A549 (cell line): ENCODE results near the gene SLC45A2. TPM values are rescaled to one million over a fixed set of nuclear protein-coding genes. Genes with fewer than 3 reads are reported as not detected.

ENCODE experiments used
- ATAC-seq, 2 experiments: fragments of 200-7000 bp in 1 of 2; fragments of >200 bp in 1 of 2; cut with Nextera tagmentation in 1 of 2; cut with Tn5 transposase in 1 of 2; 3 replicates each; pipeline versions ENCODE4 v1.8.0 to v1.9.1; 2018 to 2020; ENCODE audit warnings: mild to moderate bottlenecking in 1 of 2, moderate library complexity in 1 of 2
- CTCF ChIA-PET: fragments of 300-600 bp; sonication (Branson Sonifier 250); formaldehyde crosslinking; extraction: SDS; loops from one replicate; lab custom pipeline; 2021; ENCODE audit warnings: antibody characterized with exemption, inconsistent platforms; lab: Yijun Ruan, JAX
- POLR2A ChIA-PET: fragments of 350-600 bp; formaldehyde crosslinking; extraction: SDS; loops from one replicate; lab custom pipeline; 2021; ENCODE audit warnings: antibody characterized with exemption, inconsistent platforms; lab: Yijun Ruan, JAX
- DNase-seq, 2 experiments: peaks; one replicate each; pipeline versions ENCODE4 v3.0.0 to v3.0.0-alpha.2; 2011 to 2016; ENCODE audit warnings: low read depth in 1 of 2, low spot score in 1 of 2
- FAIRE-seq: peaks from 2 replicates; lab custom pipeline; 2011; peaks lifted over from hg19 to GRCh38; lab: Jason Lieb, UNC
- H3K27ac ChIP-seq, 2 experiments: fragments of >200 bp; sonication (Bioruptor Twin); formaldehyde crosslinking; 3 replicates each; pipeline ENCODE4 v1.5.1; 2016 to 2017
- H3K4me1 ChIP-seq: fragments of >200 bp; sonication (Bioruptor Twin); formaldehyde crosslinking; 3 replicates; pipeline ENCODE4 v1.6.1; 2016
- H3K4me2 ChIP-seq: fragments of >200 bp; sonication (Bioruptor Twin); formaldehyde crosslinking; 3 replicates; pipeline ENCODE4 v1.6.1; 2016
- H3K4me3 ChIP-seq: fragments of >200 bp; sonication (Bioruptor Twin); formaldehyde crosslinking; 3 replicates; pipeline ENCODE4 v1.5.1; 2016
- H3K9me3 ChIP-seq: fragments of >200 bp; sonication (Bioruptor Twin); formaldehyde crosslinking; 3 replicates; pipeline ENCODE4 v1.6.1; 2016
- BHLHE40 ChIP-seq: IDR thresholded peaks from 2 replicates; pipeline ENCODE4 v1.6.1; 2012; ENCODE audit warnings: low read depth, low read length, inconsistent platforms
- E2F6 ChIP-seq: IDR thresholded peaks from 2 replicates; pipeline ENCODE4 v1.6.1; 2012; ENCODE audit warnings: low read depth, borderline replicate concordance
- ELK1 ChIP-seq: fragments of 150-350 bp; IDR thresholded peaks from 2 replicates; pipeline ENCODE4 v1.6.1; 2014; ENCODE audit warnings: low read depth, mild to moderate bottlenecking, low read length
- FOSB ChIP-seq: fragments of 250-450 bp; sonication (Bioruptor Pico); IDR thresholded peaks from 2 replicates; pipeline ENCODE4 v1.5.0; 2020; ENCODE audit warnings: mild to moderate bottlenecking, moderate library complexity
- HES2 ChIP-seq: fragments of >200 bp; sonication (Bioruptor Twin); formaldehyde crosslinking; IDR thresholded peaks from 2 replicates; pipeline ENCODE4 v1.6.1; 2016
- HEYL ChIP-seq: fragments of 250-450 bp; sonication (Bioruptor Pico); IDR thresholded peaks from 2 replicates; pipeline ENCODE4 v1.8.0; 2021; ENCODE audit warnings: mild to moderate bottlenecking, moderate library complexity
- HOXB13 ChIP-seq: fragments of 250-450 bp; sonication (Bioruptor Pico); IDR thresholded peaks from 2 replicates; pipeline ENCODE4 v1.5.0; 2020; ENCODE audit warnings: low read depth, mild to moderate bottlenecking, moderate library complexity
- HOXB5 ChIP-seq: fragments of 250-450 bp; sonication (Bioruptor Pico); IDR thresholded peaks from 2 replicates; pipeline ENCODE4 v1.5.0; 2020; ENCODE audit warnings: mild to moderate bottlenecking, moderate library complexity
- JUN ChIP-seq, 2 experiments: fragments of >200 bp; sonication (Bioruptor Twin); formaldehyde crosslinking; IDR thresholded peaks; 2 replicates in 1 of 2; 3 replicates in 1 of 2; pipeline ENCODE4 v1.6.1; 2016 to 2017
- JUNB ChIP-seq: fragments of >200 bp; sonication (Bioruptor Twin); formaldehyde crosslinking; IDR thresholded peaks from 2 replicates; pipeline ENCODE4 v1.6.1; 2016
- KDM5A ChIP-seq: fragments of 200-600 bp; sonication (generic); IDR thresholded peaks from 2 replicates; pipeline ENCODE4 v1.6.1; 2016; ENCODE audit warnings: antibody characterized with exemption, mild to moderate bottlenecking
- NPAS2 ChIP-seq: fragments of 250-450 bp; sonication (Bioruptor Pico); IDR thresholded peaks from 2 replicates; pipeline ENCODE4 v1.8.0; 2022; ENCODE audit warnings: mild to moderate bottlenecking, moderate library complexity, borderline replicate concordance
- NR3C1 ChIP-seq: fragments of >200 bp; sonication (Bioruptor Twin); formaldehyde crosslinking; IDR thresholded peaks from 3 replicates; pipeline ENCODE4 v1.6.1; 2017
- PBX3 ChIP-seq: IDR thresholded peaks from 2 replicates; pipeline ENCODE4 v1.6.1; 2012
- POLR2A ChIP-seq: IDR thresholded peaks from 2 replicates; pipeline ENCODE4 v1.6.1; 2012; ENCODE audit warnings: mild to moderate bottlenecking, low read length
- RAD21 ChIP-seq, 2 experiments: fragments of >200 bp in 1 of 2; sonication (Bioruptor Twin) in 1 of 2; formaldehyde crosslinking in 1 of 2; IDR thresholded peaks in 1 of 2; conservative IDR thresholded peaks in 1 of 2; 2 replicates in 1 of 2; 3 replicates in 1 of 2; pipeline ENCODE4 v1.6.1; 2012 to 2018; ENCODE audit warnings: inconsistent platforms in 1 of 2
- SMC3 ChIP-seq: fragments of >200 bp; sonication (Bioruptor Twin); formaldehyde crosslinking; IDR thresholded peaks from 3 replicates; pipeline ENCODE4 v1.6.1; 2018; ENCODE audit warnings: inconsistent platforms
- SREBF2 ChIP-seq: fragments of 450-650 bp; IDR thresholded peaks from 2 replicates; pipeline ENCODE4 v1.6.1; 2014; ENCODE audit warnings: mild to moderate bottlenecking, moderate library complexity
- TFCP2L1 ChIP-seq: fragments of 250-450 bp; sonication (Bioruptor Pico); IDR thresholded peaks from 2 replicates; pipeline ENCODE4 v1.5.0; 2021; ENCODE audit warnings: mild to moderate bottlenecking
- WGBS: methylation state at CpG from one replicate; pipeline ENCODE4 v1.1.6; 2017; ENCODE audit errors: missing lambda C conversion rate; 5-methylcytosine and 5-hydroxymethylcytosine counted together
- polyA plus RNA-seq, 4 experiments: library from polyadenylated mRNA; depleted of rRNA in 3 of 4; stranded (reverse); fragments of >200 nt; fragmentation: RNase III in 1 of 4; extraction: RNeasy Plus Mini Kit Qiagen cat#74134 plus additional on column Dnase treatment in 1 of 4; gene quantifications; 2 replicates in 3 of 4; 3 replicates in 1 of 4; pipeline ENCODE4 v1.2.3, GENCODE V29; 2011 to 2017
- small RNA-seq, 6 experiments: library from RNA; depleted of rRNA; stranded (forward); fragments of <200 nt; gene quantifications; one replicate each; pipeline ENCODE3, GENCODE V24; 2012

Gene SLC45A2
- polyA plus RNA-seq, 2 of the 4 experiments (the other 2 are of a cell fraction): not detected

GRCh38 chr5:33901156-33901555 lies 83.3 kb downstream of the SLC45A2 start:
- Histone ChIP-seq H3K4me2 (no peak overlapping the region), H3K4me1 (0 out of 3 replicates have a peak, but pooled peaks cover 3% of the 10 kb centered on the region), H3K4me3 (no peak overlapping the region), H3K9me3 (0 out of 3 replicates have a peak, but pooled peaks cover 4% of the 10 kb centered on the region), H3K27ac (no peak overlapping the region)
- ATAC-seq: no peak
- DNase-seq: no peak
- 22% methylated on average over 1 of the region's 1 CpG for WGBS
- ChIA-PET CTCF (no interaction called here), POLR2A (no interaction called here)
- TF ChIP-seq JUNB (no peak), PBX3 (no peak), E2F6 (no peak), FOSB (CRISPR knock-in tag) (no peak), NR3C1 (no peak), HEYL (CRISPR knock-in tag) (no peak), TFCP2L1 (CRISPR knock-in tag) (no peak), HOXB5 (CRISPR knock-in tag) (no peak), BHLHE40 (no peak), SMC3 (no peak), HES2 (no peak), SREBF2 (no peak), RAD21 (conservative IDR thresholded peaks at IDR 0.05 in 1 of 2, IDR thresholded peaks at IDR 0.05 in 1 of 2) (no peak), POLR2A (no peak), HOXB13 (CRISPR knock-in tag) (no peak), NPAS2 (CRISPR knock-in tag) (no peak), ELK1 (no peak), KDM5A (no peak), JUN (IDR thresholded peaks at IDR 0.05) (no peak)
- FAIRE-seq: no peak

Small RNA genes within 50 kb of the gene (small RNA-seq; reads per million reads assigned to genes)
- gene AC139783.1: 0 reads per million in 6 experiments

Other genes with a start within 250 kb of the SLC45A2 start
- gene ADAMTS12, start 92.7 kb downstream of the SLC45A2 start, polyA plus RNA-seq (2011; rRNA removed): 5.9 and 6.8 TPM in 2 replicates
- gene ADAMTS12, start 92.7 kb downstream of the SLC45A2 start, polyA plus RNA-seq (2017; fragmentation: RNase III; extraction: RNeasy Plus Mini Kit Qiagen cat#74134 plus additional on column Dnase treatment): 4.8 to 6.8 TPM (median 5.4 TPM) in 3 replicates
- gene RXFP3, start 48.3 kb downstream of the SLC45A2 start, polyA plus RNA-seq (2011; rRNA removed): not detected in 2 replicates
- gene RXFP3, start 48.3 kb downstream of the SLC45A2 start, polyA plus RNA-seq (2017; fragmentation: RNase III; extraction: RNeasy Plus Mini Kit Qiagen cat#74134 plus additional on column Dnase treatment): not detected in 3 replicates
- gene AMACR, start 23.4 kb upstream of the SLC45A2 start, polyA plus RNA-seq (2011; rRNA removed): 22.1 and 30.1 TPM in 2 replicates
- 16.7 to 21.1 TPM (median 19.6 TPM) in 3 replicates for gene AMACR, start 23.4 kb upstream of the SLC45A2 start, polyA plus RNA-seq (2017; fragmentation: RNase III; extraction: RNeasy Plus Mini Kit Qiagen cat#74134 plus additional on column Dnase treatment)
- gene C1QTNF3, start 58.5 kb upstream of the SLC45A2 start, polyA plus RNA-seq (2011; rRNA removed): 1.3 and 1.4 TPM in 2 replicates
- gene C1QTNF3, start 58.5 kb upstream of the SLC45A2 start, polyA plus RNA-seq (2017; fragmentation: RNase III; extraction: RNeasy Plus Mini Kit Qiagen cat#74134 plus additional on column Dnase treatment): 0.18 to 0.35 TPM (median 0.26 TPM) in 3 replicates